Bronchial epithelial cell (primary cell): ENCODE data around the gene C12orf76. TPM values are rescaled to one million over a fixed set of nuclear protein-coding genes. Genes with fewer than 3 reads are reported as not detected.

ENCODE experiments used
- DNase-seq: peaks from one replicate; pipeline ENCODE4 v3.0.0-alpha.2; 2010; ENCODE audit warnings: low read depth
- FAIRE-seq: peaks from 2 replicates; lab custom pipeline; 2011; peaks lifted over from hg19 to GRCh38; lab: Jason Lieb, UNC
- H3K27me3 ChIP-seq: 2 replicates; pipeline ENCODE4 v1.5.1; 2011; ENCODE audit warnings: low read length; ENCODE audit not compliant: control insufficient read depth, insufficient read depth
- H3K36me3 ChIP-seq: 2 replicates; pipeline ENCODE4 v1.5.1; 2011; ENCODE audit warnings: low read length; ENCODE audit not compliant: control insufficient read depth, insufficient read depth
- H3K4me3 ChIP-seq: 2 replicates; pipeline ENCODE4 v1.5.1; 2011; ENCODE audit warnings: mild to moderate bottlenecking, low read depth, low read length, control low read depth
- total RNA-seq: library from RNA; depleted of rRNA; stranded (reverse); fragments of >200 nt; gene quantifications from 2 replicates; pipeline ENCODE4 v1.2.1, GENCODE V29; 2014
- TF ChIP-seq, protein P1 (sequence below): IDR thresholded peaks from 2 replicates; pipeline ENCODE4 v1.5.1; 2011; ENCODE audit warnings: mild to moderate bottlenecking, moderate library complexity, low read length, control low read depth, inconsistent platforms; ENCODE audit not compliant: insufficient read depth, severe bottlenecking

The C12orf76 gene
- total RNA-seq, 1 donor from 2014 or later: 17.9 TPM

DNA sequence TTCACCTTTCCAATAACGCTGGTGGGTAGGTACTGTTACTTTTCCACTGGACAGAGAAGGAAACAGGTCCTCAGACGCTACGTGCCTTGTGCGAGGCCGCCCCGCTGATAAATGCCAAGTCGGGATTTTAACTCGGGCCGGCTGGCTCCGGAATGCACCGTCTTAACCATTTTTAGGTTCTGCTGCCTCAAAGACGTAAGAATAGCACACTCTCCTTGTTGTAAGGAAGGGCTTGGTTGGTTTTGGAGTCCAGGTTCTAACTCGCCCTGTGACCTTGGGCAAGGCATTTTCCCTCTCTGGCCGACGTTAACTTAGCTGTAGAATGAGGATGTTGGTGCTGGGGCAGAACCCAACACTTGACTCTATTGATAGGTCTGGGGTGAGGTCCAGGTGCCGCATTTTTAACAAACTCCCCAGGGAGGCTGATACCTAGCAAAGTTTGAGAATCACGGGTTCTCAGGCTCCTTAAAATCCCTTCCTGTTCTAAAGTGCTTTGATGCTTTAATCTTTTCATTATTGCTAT, 48.3 kb downstream of the C12orf76 start:
- Histone ChIP-seq H3K4me3 (peak overlapping the region; percentile 90), H3K27me3 (no peaks in the 10 kb centered on the region), H3K36me3 (no peaks in the 10 kb centered on the region)
- FAIRE-seq (no peak), DNase-seq (no peak)
- TF ChIP-seq, protein P1, sequence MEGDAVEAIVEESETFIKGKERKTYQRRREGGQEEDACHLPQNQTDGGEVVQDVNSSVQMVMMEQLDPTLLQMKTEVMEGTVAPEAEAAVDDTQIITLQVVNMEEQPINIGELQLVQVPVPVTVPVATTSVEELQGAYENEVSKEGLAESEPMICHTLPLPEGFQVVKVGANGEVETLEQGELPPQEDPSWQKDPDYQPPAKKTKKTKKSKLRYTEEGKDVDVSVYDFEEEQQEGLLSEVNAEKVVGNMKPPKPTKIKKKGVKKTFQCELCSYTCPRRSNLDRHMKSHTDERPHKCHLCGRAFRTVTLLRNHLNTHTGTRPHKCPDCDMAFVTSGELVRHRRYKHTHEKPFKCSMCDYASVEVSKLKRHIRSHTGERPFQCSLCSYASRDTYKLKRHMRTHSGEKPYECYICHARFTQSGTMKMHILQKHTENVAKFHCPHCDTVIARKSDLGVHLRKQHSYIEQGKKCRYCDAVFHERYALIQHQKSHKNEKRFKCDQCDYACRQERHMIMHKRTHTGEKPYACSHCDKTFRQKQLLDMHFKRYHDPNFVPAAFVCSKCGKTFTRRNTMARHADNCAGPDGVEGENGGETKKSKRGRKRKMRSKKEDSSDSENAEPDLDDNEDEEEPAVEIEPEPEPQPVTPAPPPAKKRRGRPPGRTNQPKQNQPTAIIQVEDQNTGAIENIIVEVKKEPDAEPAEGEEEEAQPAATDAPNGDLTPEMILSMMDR: no peak

DNA sequence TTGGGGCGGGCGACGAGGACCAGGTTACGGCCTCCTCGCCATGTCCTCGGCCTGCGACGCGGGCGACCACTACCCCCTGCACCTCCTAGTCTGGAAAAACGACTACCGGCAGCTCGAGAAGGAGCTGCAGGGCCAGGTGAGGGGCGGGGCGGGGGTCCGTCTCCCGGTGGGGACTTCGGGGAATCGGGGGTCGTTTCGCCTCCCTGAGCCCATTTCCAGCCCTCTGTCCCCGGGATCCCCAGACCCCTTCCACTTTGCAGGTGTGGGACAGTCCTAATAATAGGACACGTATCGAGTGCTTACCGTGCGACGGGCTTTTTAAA, 48.7 kb downstream of the C12orf76 start:
- TF ChIP-seq, protein P1: no peak
- DNase-seq: no peak
- FAIRE-seq: no peak
- peak overlapping the region; percentile 90 for H3K4me3 ChIP-seq
- H3K27me3 ChIP-seq: no peaks in the 10 kb centered on the region
- no peaks in the 10 kb centered on the region for H3K36me3 ChIP-seq

DNA sequence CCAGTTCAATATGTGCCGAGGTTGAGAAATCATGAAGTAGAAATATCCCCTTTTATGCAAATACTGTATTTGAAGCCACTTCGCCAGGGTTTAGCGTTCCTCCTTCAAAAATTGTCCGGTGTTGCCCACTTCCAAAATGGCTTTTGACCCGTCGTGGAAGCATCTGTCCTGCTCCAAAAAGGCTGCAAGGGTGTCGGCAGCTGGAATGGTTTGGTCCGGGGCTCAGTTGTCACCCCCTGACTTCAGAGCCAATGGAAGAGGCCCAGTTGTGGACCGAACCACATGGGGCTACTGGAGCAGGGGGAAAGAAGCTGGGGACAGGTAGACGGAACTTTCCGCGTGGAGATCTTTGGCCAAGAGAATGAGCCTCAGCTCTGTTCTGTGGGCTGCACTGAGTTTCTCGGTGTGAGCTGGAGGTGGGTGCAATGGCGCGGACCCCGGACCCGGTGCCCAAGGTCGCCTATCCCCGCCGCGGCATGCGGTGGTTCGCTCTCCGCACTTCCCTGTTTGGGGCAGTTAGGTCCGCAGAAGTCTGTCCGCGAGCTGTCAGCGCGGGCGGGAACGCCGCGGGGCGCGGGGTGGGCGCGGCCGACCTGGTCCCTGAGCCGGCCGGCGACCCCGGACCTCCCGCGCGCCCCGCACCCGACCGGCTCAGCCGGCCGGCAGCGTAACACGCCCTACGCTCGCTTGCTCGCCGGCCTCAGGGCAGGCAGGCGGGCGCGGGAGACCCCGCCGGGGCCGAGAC, 49.2 kb downstream of the C12orf76 start, which contains the start of gene ANKRD13A:
TSS of gene ANKRD13A (plus strand) at position 527 of the 745 bp plus-strand sequence. CDS start 259 bp downstream, outside the sequence.
- Histone ChIP-seq H3K27me3 (no peaks in the 10 kb centered on the region), H3K4me3 (peak within 1 kb of the TSS; percentile 90), H3K36me3 (no peaks in the 10 kb centered on the region)
- FAIRE-seq (no peak), DNase-seq (peak; percentile 81)
- TF ChIP-seq, protein P1: no peak

DNA sequence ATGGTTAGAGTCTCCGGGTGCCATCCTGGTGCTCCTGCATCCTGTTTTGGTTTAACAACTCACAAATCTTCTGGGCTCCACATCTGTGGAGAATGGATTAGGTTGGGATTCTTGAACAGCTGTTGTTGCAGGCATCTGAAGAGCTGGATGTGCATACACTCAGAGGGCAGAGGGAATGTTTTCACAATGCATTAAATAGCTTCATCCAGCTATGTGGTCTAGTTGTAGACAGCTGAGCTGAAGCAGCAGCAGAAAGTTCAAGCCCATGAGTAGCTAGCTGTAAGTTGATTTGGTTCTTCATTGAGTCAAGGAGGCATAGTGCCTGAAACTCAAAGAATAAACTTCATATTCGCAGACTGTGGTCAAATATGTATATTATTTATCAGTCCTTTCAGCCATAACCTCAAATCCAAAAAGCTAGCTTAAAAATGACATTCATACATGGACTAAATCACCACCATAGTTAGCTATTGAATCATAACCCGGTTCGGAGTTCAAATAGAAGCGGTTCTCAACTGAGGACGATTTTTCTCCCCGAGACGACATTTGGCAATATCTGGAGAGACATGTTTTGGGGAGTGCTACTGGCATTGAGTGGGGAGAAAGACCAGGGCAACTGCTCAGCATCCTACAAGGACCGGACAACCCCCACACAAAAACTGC, 50.0 kb downstream of the C12orf76 start:
- Histone ChIP-seq H3K27me3 (no peaks in the 10 kb centered on the region), H3K4me3 (peak overlapping the region; percentile 90), H3K36me3 (no peaks in the 10 kb centered on the region)
- no peak for DNase-seq
- no peak for FAIRE-seq
- TF ChIP-seq, protein P1: no peak

DNA sequence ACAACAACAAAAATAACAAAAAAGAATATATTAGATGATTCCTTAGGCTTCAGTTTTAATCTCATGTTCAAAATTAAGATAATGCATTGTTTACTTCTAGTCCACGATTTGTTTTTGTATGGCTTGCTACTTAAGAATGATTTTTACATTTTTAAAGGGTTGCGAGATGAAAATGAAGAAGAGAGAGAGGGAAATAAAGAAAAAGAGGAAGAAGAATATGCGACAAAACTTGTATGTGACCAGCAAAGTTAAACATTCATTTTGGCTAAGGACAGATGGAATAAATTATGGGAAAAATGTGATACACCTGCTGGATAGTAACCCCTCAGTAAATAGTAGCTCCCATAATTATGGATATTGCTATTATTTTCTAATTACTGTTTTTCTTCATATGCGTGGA, 50.9 kb downstream of the C12orf76 start:
- DNase-seq: no peak
- TF ChIP-seq, protein P1: no peak
- H3K36me3 ChIP-seq: no peaks in the 10 kb centered on the region
- H3K4me3 ChIP-seq: no peak overlapping the region
- no peaks in the 10 kb centered on the region for H3K27me3 ChIP-seq
- no peak for FAIRE-seq
